Measurements from ENCODE around the gene BMPR1A.

BMPR1A gene

GRCh38 chr10:86953747-86954680 is 197.6 kb downstream of the BMPR1A start:
- peak in 26 of 58 donors; percentile 24 to 66 (median 43) for DNase-seq

DNA sequence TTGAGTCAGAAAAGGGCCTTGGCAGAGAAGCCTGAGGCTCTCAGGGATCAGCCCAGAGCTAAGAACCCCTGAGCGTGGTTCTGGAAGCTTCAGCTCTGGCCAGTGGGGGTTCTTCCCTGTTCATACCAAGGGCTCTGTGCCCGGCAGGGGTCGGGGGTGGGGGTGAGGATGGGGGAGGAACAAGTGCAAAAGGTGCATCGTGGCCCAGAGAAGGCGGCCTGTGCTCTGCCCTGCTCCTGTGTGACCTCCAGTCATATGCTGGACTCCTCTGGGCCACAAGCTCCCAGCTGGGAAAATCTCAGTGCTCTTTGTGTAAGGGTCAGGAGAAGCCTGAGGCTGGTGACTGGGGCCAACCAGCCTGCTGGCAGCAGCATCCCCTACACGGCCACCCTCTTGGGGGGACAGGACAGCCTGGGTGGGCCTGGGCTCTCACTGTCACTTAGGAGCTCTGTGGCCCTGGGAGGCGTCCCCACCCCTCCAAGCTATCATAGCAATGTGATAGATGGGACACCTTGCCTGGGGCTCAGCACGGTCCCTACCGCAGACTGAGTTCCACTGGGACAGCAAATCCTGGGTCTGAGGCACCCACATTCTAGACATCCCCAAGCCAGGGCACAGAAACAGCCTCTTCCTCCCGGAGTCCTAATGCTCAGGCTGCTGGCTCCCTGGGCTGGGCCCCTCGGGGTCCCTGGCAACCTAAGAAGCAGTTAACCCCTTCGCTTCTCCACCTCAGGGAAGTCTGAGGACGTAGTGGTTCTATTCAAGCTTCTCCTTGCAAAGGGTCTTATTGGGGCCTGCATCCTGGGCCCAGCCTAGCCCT is 198.5 kb downstream of the BMPR1A start:
- DNase-seq = no peak

DNA sequence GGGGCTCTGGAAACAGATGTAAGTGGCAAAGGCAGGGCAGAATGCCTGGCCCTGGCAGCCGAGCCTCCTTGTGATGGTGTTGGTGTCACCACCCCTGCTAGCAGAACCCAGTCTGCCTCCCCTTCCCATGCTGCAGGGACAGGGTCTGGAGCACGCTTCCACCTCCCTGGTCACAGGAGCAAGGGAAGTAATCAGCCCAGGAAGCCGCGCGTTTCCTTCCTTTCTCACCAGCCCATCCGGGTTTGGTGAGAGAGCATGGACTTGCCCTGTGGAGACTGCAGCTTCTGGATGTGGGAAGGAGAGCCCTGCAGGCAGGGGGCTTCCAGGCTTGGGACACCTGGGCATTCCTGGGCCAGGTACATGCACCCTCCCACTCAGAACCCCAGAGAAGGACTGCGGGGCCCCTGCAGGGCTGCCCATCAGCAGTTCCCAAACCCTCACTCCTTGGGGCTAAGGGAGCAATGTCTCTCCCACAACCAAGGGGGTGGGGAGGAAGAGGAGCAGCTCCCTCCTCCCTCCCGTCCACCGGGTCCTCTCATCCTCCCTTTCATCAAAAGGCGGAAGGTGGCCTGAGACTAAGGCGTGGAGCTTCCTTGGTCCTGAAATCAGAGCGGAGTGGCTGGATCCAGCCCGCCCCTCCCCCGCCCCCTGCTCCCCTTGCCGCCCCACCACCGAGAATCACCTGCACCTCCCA is 199.2 kb downstream of the BMPR1A start:
- no peak for DNase-seq

DNA sequence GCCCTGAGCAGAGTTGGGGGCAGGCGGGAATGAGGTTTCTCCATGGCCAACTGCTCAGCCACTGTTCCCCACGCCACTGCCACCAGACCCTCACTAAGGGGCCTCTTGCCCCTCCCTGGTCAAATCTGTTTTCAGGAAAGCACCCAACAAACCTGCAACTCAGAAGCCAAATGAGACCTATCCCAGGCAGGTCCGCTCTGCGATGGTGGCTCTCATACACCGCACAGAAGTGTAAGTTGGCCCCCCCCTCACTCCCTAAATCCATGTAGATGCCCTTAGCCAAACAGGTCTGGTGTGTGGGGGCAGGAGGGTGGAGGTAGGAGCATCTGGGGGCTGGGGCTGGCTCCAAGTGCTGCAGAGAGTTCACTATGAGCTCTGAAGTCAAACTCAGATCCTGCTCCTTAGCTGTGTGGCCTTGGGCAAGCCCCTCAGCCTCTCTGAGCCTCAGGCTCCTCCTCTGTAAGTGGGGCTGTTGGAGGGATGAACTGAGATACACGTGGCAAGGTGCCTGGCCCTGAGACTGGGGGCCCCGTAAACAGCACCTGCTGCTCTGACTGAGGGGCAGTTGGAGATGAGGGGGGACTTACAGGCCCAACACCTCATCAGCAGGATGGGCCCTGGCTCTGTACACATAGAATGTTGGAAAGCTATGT is 199.9 kb downstream of the BMPR1A start:
- DNase-seq = no peak

GRCh38 chr10:86956848-86957448 is 200.5 kb downstream of the BMPR1A start:
- DNase-seq = no peak

DNA sequence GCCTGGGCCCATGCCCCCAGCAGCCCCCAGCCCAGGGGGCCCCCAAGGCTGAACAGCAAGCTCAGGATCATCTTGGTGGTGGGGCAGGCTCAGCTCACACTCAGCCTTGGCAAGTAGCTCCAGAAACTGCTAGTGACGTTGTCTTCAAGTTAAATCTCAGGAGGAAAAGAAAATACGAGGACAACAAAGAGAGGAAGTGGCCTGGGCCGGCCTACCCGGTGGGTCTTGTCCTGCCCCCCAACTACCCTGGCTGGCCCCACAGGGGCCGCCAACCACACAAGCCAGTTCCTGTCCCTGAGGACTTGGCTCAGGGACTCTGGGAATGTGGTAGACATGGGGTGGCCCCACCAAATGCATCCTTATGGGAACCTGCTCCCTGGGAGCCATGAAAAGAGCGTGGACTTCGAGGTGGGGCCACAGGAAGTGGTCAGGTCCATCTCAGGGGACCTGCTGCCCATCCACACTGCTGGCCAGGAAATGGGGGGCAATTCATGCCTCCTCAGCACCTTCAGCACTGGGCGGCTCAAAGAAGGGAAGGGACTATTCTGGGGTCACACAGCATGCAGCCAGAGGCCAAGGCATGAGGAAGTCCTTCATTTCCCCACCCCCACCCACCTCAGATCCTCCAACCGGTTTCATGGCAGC is 201.2 kb downstream of the BMPR1A start, which contains the start of gene MMRN2:
MMRN2 (minus strand) TSS at position 145 of the 645 bp plus-strand sequence; CDS start at position 71, 74 bp downstream.
- no peak for DNase-seq

- peak in 22 of 58 donors; percentile 12 to 55 (median 36) for DNase-seq
Measured at GRCh38 chr10:86958116-86958900, 201.9 kb downstream of the BMPR1A start, which contains the start of gene SNCG. Gene SNCG, plus strand, starts transcription at chr10:86958599. Its CDS starts 99 bp downstream, at chr10:86958698.

- DNase-seq = peak in 1 of 58 donors; percentile 26
Measured at GRCh38 chr10:86958901-86959736, 202.7 kb downstream of the BMPR1A start.

- DNase-seq = no peak
Measured at GRCh38 chr10:86959737-86960002, 203.3 kb downstream of the BMPR1A start.

- peak in 2 of 58 donors; percentile 11 to 26 for DNase-seq
Measured at GRCh38 chr10:86960003-86960862, 203.8 kb downstream of the BMPR1A start.

DNA sequence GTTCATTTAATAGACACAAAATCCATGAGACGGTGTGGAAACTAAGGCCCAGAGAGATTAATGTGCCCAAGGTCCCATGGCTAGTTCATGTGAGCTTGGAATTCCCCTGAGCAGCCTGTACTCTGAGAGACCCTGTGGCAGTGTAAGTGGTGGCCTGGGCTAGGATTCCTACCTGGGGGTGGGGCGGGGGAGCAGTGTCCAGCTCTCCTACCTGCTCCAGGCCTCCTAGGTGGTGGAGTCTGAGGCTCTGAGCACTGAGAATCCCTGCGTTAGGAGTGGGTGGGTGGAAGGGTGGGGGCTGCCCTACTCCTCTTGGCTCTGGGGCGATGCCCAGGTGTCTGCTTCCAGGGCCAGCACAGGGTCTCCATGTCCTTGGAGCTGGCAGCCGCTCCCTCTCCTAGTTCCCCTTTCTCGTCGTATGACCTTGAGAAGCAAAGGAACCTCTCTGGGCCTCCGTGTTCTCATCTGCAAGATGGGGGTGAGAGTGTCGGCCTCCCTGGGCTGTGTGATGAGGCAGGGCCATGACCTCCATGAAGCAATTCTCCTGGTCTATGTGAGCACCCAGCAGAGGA is 204.5 kb downstream of the BMPR1A start:
- DNase-seq = no peak

GRCh38 chr10:86961481-86962091 is 205.2 kb downstream of the BMPR1A start:
- no peak for DNase-seq

- DNase-seq = no peak
Measured at GRCh38 chr10:86962136-86962980, 205.9 kb downstream of the BMPR1A start.

GRCh38 chr10:86962981-86963310 is 206.5 kb downstream of the BMPR1A start:
- no peak for DNase-seq

DNA sequence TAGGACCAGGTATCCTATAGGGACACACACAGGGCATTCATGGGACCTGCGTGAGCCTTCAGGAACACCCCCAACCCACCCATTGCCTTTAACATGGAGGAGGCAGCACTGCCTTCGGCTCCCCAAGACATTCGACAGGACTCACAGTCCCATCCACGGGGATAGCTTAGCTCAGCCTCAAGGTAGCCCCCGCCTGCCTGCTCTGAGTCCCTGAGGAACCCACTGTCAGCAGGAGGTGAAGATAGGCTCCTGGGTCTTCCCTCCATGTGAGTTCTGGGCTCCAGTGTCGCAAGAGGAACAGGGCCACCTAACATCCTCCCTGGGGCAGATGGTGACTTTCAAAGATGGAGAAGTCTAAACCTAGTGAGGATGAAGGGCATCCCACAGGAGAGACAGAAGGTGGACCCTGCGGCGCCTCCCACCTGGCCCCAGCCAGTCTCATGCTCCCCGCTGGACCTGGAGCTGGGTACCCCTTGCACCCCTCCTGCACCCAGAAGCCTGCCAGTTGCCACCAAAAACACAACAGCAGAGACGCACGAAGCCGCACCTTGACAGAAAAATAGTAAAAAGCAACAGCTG is 207.0 kb downstream of the BMPR1A start:
- DNase-seq = no peak
